T-helper 2 cell treated with Interferon-gamma antibody and Interleukin-4, amounts not matched to agents 5 μg/mL and 100 μg/mL, for 36 hours (primary cell): ENCODE data around the gene ASTE1.
"Not testable (repeated sequence)": the region's sequence is repeated elsewhere in the genome, so short reads cannot be mapped to it uniquely, and the experiment has no call there.

Source experiments
- DNase-seq: peaks from one replicate; pipeline ENCODE4 v3.0.0; 2021; ENCODE audit warnings: low spot score
- H3K27ac Mint-ChIP-seq: one replicate; pipeline ENCODE4 v1.8.0; 2021; ENCODE audit warnings: mild to moderate bottlenecking, mixed read lengths
- H3K27me3 Mint-ChIP-seq: one replicate; pipeline ENCODE4 v1.8.0; 2021; ENCODE audit warnings: low read depth, mixed read lengths
- H3K36me3 Mint-ChIP-seq: one replicate; pipeline ENCODE4 v1.8.0; 2021; ENCODE audit warnings: low read depth, mixed read lengths
- H3K4me1 Mint-ChIP-seq: one replicate; pipeline ENCODE4 v1.8.0; 2021; ENCODE audit warnings: low read depth, mixed read lengths
- H3K4me3 Mint-ChIP-seq: one replicate; pipeline ENCODE4 v1.8.0; 2022; ENCODE audit warnings: mild to moderate bottlenecking, moderate library complexity, mixed read lengths
- H3K9me3 Mint-ChIP-seq: one replicate; pipeline ENCODE4 v1.8.0; 2021; ENCODE audit warnings: mixed read lengths

ASTE1 gene

GRCh38 chr3:130990282-130990681, 36.3 kb downstream of the ASTE1 start:
- Mint-ChIP-seq H3K27ac (no peak overlapping the region), H3K4me1 (peaks cover 8% of the 10 kb centered on the region), H3K4me3 (no peak overlapping the region), H3K9me3 (no peaks in the 10 kb centered on the region), H3K27me3 (no peaks in the 10 kb centered on the region), H3K36me3 (peaks cover 23% of the 10 kb centered on the region)
- DNase-seq: no peak

DNA sequence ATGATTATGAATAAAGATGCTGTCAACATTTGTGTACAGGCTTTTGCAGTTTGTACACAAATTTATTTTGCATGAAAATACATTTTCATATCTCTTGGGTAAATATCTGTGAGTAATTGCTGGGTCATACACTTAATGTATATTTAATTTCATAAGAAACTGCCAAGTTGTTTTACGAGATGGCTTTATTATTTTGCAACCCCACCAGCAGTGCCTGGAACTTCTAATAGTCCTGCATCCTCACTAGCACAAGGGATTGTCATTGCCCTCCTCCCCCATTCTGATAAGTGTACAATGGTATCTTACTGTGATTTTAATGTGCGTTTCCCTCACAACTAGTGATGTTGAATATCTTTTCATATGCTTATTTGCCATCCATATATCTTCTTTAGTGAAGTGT, 45.2 kb downstream of the ASTE1 start:
- Mint-ChIP-seq H3K4me1 (no peaks in the 10 kb centered on the region), H3K36me3 (peaks cover 13% of the 10 kb centered on the region)

DNA sequence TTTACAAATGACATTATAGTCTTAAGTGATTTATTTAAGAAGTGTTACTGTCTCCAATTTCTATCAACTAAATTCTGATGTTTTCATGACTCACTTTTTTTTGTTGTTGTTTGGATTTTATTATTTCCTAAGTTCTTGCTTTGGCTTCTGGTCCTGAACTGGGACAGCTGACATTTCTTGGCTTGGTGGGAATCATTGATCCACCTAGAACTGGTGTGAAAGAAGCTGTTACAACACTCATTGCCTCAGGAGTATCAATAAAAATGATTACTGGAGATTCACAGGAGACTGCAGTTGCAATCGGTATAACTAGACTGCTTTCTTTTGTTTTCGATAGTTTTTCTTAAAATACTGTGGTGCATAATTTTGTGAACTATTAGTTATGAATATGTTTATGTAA, 47.5 kb downstream of the ASTE1 start:
- H3K27ac Mint-ChIP-seq: no peak overlapping the region
- no peaks in the 10 kb centered on the region for H3K4me1 Mint-ChIP-seq
- H3K27me3 Mint-ChIP-seq: no peaks in the 10 kb centered on the region
- H3K9me3 Mint-ChIP-seq: no peaks in the 10 kb centered on the region
- no peak overlapping the region for H3K4me3 Mint-ChIP-seq
- DNase-seq: no peak
- peaks cover 18% of the 10 kb centered on the region for H3K36me3 Mint-ChIP-seq

More for the DNA sequence above, 45.2 kb downstream of the ASTE1 start:
- DNase-seq: no peak
- Mint-ChIP-seq H3K4me3 (no peak overlapping the region), H3K27me3 (no peaks in the 10 kb centered on the region), H3K27ac (no peak overlapping the region), H3K9me3 (no peaks in the 10 kb centered on the region)

DNA sequence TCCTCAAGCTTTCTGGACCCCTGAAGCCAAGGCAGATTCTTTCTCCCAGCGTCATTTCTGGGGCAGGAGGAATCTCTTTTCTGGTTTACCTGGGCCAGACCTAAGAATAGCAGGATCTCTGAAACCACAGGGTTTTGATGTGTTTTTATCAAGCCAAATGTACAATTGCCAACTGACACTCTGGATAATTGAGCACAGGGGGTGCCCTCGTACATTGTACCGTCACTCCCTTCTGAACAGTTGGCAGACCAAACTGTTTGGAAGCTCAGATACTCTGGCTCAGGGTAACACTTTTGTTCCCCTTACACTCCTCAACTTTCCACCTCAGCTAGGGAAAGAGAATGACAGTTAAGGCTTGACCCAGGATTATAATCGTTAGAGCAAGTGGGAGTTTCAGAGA, 49.9 kb downstream of the ASTE1 start:
- Mint-ChIP-seq H3K4me1 (no peaks in the 10 kb centered on the region), H3K27me3 (no peaks in the 10 kb centered on the region), H3K4me3 (no peak overlapping the region), H3K36me3 (peaks cover 26% of the 10 kb centered on the region), H3K9me3 (no peaks in the 10 kb centered on the region), H3K27ac (no peak overlapping the region)
- DNase-seq: no peak

GRCh38 chr3:130975251-130975650, 51.4 kb downstream of the ASTE1 start:
- Mint-ChIP-seq H3K36me3 (peaks cover 30% of the 10 kb centered on the region), H3K27ac (no peak overlapping the region), H3K27me3 (no peaks in the 10 kb centered on the region), H3K4me1 (no peaks in the 10 kb centered on the region), H3K4me3 (no peak overlapping the region), H3K9me3 (no peaks in the 10 kb centered on the region)
- no peak for DNase-seq

GRCh38 chr3:130974201-130974600, 52.4 kb downstream of the ASTE1 start:
- DNase-seq: no peak
- no peaks in the 10 kb centered on the region for H3K27me3 Mint-ChIP-seq
- no peaks in the 10 kb centered on the region for H3K4me1 Mint-ChIP-seq
- H3K4me3 Mint-ChIP-seq: no peak overlapping the region
- H3K9me3 Mint-ChIP-seq: no peaks in the 10 kb centered on the region
- peaks cover 28% of the 10 kb centered on the region for H3K36me3 Mint-ChIP-seq
- H3K27ac Mint-ChIP-seq: no peak overlapping the region

DNA sequence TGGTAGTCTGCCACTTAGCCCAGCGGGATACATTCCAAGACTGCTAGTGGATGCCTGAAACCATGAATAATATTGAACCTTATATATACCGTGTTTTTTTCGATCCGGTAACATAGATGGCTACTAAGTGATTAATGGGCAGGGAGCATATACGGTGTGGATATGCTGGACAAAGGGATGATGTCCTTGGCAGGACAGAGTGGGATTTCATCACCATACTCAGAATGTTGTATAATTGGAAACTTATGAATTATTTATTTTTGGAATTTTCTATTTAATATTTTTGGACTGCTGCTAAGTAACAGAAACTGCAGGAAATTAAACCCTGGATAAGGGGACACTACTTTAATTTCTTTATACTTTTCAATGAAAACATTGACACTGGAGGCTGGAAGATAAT, 53.2 kb downstream of the ASTE1 start:
- Mint-ChIP-seq H3K4me3 (no peak overlapping the region), H3K4me1 (no peaks in the 10 kb centered on the region), H3K9me3 (no peaks in the 10 kb centered on the region), H3K36me3 (peaks cover 28% of the 10 kb centered on the region), H3K27ac (no peak overlapping the region), H3K27me3 (no peaks in the 10 kb centered on the region)
- DNase-seq: no peak

- peaks cover 33% of the 10 kb centered on the region for H3K36me3 Mint-ChIP-seq
- not testable (repeated sequence) for H3K27me3 Mint-ChIP-seq, H3K9me3 Mint-ChIP-seq, H3K4me3 Mint-ChIP-seq, H3K27ac Mint-ChIP-seq, H3K4me1 Mint-ChIP-seq, DNase-seq
These were observed 54.0 kb downstream of the ASTE1 start for GRCh38 chr3:130972592-130972991.

- no peaks in the 10 kb centered on the region for H3K9me3 Mint-ChIP-seq
- H3K4me3 Mint-ChIP-seq: no peak overlapping the region
- no peak overlapping the region for H3K27ac Mint-ChIP-seq
- H3K27me3 Mint-ChIP-seq: no peaks in the 10 kb centered on the region
- peaks cover 37% of the 10 kb centered on the region for H3K36me3 Mint-ChIP-seq
- H3K4me1 Mint-ChIP-seq: peaks cover 1% of the 10 kb centered on the region
- DNase-seq: no peak
These were observed 55.4 kb downstream of the ASTE1 start for GRCh38 chr3:130971208-130971607.

DNA sequence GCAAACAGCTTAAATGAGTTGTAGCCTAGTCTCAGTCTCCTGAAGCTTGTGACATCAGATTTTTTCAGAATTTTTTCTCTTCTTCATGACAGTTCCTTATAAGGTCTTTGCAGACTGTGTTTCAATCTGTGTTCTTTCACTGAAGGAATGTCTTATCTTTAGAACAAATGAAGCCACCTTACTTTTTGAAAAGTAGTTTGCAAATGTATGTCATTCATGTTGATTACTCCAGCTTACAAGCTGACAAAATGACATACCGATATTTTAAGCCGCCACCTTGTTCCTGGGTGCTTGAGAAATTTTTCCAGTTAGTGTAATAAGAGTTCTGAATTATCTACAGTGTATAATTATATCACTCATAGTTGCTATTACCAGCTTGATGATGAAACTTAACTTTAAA, 57.0 kb downstream of the ASTE1 start:
- Mint-ChIP-seq H3K9me3 (no peaks in the 10 kb centered on the region), H3K27me3 (no peaks in the 10 kb centered on the region), H3K27ac (no peak overlapping the region), H3K36me3 (peaks cover 40% of the 10 kb centered on the region), H3K4me1 (peaks cover 1% of the 10 kb centered on the region), H3K4me3 (no peak overlapping the region)
- no peak for DNase-seq

DNA sequence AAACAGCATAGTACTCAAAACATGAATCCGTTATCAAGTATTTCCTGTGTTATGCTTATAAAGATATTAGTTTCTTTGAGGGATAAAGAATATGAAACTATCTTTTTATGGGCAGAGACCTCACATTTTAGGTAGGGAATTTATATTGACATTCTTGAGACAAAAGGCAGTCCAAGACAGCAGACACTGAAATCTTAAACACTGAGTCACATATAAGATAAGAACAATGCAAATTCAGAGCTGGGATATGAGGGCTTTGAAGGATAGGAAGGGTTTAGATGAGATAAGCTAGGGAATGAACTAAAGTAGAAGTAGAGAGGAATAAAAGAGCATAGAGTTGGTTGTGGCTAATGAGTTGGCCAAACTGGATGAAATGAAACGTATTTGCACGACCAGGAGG, 58.4 kb downstream of the ASTE1 start:
- no peak for DNase-seq
- H3K4me1 Mint-ChIP-seq: peaks cover 1% of the 10 kb centered on the region
- H3K27ac Mint-ChIP-seq: no peak overlapping the region
- no peaks in the 10 kb centered on the region for H3K9me3 Mint-ChIP-seq
- H3K27me3 Mint-ChIP-seq: no peaks in the 10 kb centered on the region
- H3K4me3 Mint-ChIP-seq: no peak overlapping the region
- peaks cover 40% of the 10 kb centered on the region for H3K36me3 Mint-ChIP-seq

- H3K27me3 Mint-ChIP-seq: no peaks in the 10 kb centered on the region
- H3K36me3 Mint-ChIP-seq: peaks cover 39% of the 10 kb centered on the region
- no peak for DNase-seq
- H3K27ac Mint-ChIP-seq: no peak overlapping the region
- no peak overlapping the region for H3K4me3 Mint-ChIP-seq
- H3K4me1 Mint-ChIP-seq: peaks cover 1% of the 10 kb centered on the region
- no peaks in the 10 kb centered on the region for H3K9me3 Mint-ChIP-seq
These were observed 59.3 kb downstream of the ASTE1 start for GRCh38 chr3:130967281-130967680.

DNA sequence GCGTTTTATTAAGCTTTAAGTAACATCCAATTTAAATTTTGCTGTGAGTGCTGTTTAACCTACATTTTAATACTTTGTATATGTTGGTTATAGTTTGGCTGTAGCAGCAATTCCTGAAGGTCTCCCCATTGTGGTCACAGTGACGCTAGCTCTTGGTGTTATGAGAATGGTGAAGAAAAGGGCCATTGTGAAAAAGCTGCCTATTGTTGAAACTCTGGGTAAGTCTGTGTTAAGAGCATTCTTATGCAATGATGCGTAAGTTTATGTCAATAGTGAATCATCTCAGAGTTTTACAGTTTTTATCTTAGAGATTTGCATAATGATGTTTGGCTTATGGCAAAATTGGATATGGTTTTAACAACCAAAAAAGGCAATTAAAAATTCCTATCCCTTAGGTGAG, 62.7 kb downstream of the ASTE1 start:
- H3K4me1 Mint-ChIP-seq: peaks cover 1% of the 10 kb centered on the region
- DNase-seq: no peak
- H3K9me3 Mint-ChIP-seq: no peaks in the 10 kb centered on the region
- peaks cover 54% of the 10 kb centered on the region for H3K36me3 Mint-ChIP-seq
- H3K4me3 Mint-ChIP-seq: no peak overlapping the region
- no peaks in the 10 kb centered on the region for H3K27me3 Mint-ChIP-seq
- no peak overlapping the region for H3K27ac Mint-ChIP-seq
